ENCODE data around the gene SEZ6L2. TPM values are rescaled to one million over a fixed set of nuclear protein-coding genes. Genes with fewer than 3 reads are reported as not detected.
A peak's percentile ranks its signal among the peaks of the same experiment; 100 is the strongest.
"Not testable (repeated sequence)": the region's sequence is repeated elsewhere in the genome, so short reads cannot be mapped to it uniquely, and the experiment has no call there.

SEZ6L2 gene
- total RNA-seq, 1 donor from 2014 or later: 10.7 TPM

GRCh38 chr16:29913514-29913913 is 14.2 kb upstream of the SEZ6L2 start:
- Histone ChIP-seq H3K36me3 (peaks cover 39% of the 10 kb centered on the region), H3K4me3 (no peak overlapping the region), H3K4me1 (no peaks in the 10 kb centered on the region), H3K9me3 (no peaks in the 10 kb centered on the region), H3K27ac (no peak overlapping the region), H3K27me3 (ENCODE audit: low read depth) (no peaks in the 10 kb centered on the region)
- ATAC-seq: no peak
- TF ChIP-seq CTCF (IDR thresholded peaks at IDR 0.05): no peak
- DNase-seq: no peak
- intact Hi-C loops (cut with DNase I): no loop called here

DNA sequence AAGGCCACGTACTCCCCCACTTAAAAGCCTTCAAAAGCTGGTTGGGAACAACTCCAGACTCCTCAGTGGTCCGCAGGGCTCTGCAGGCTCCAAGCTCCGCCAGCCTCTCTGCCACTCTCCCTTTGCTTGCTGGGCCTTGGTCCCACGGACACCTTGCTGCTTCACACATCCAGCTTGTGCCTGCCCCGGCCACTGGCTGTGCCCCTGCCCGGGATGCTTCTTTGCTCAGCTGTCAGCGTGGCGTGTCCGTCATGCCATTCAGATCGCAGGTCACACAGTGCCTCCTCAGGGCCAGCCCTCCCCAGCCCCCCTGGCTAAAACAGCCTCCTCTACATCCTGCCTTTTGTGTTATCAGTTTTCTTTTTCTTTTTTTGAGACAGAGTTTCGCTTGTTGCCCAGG is 12.7 kb upstream of the SEZ6L2 start:
- H3K4me1 ChIP-seq: no peaks in the 10 kb centered on the region
- H3K4me3 ChIP-seq: no peak overlapping the region
- TF ChIP-seq CTCF (IDR thresholded peaks at IDR 0.05): no peak
- DNase-seq (no peak), ATAC-seq (no peak)
- no peak overlapping the region for H3K27ac ChIP-seq
- no peaks in the 10 kb centered on the region for H3K27me3 ChIP-seq (ENCODE audit: low read depth)
- H3K9me3 ChIP-seq: no peaks in the 10 kb centered on the region
- peaks cover 25% of the 10 kb centered on the region for H3K36me3 ChIP-seq
- intact Hi-C loops (cut with DNase I): no loop called here

- no peak for DNase-seq
- peaks cover 20% of the 10 kb centered on the region for H3K36me3 ChIP-seq
- no peak overlapping the region for H3K27ac ChIP-seq
- H3K4me1 ChIP-seq: no peaks in the 10 kb centered on the region
- intact Hi-C loops (cut with DNase I): no loop called here
- H3K27me3 ChIP-seq (ENCODE audit: low read depth): no peaks in the 10 kb centered on the region
- H3K4me3 ChIP-seq: no peak overlapping the region
- TF ChIP-seq CTCF (IDR thresholded peaks at IDR 0.05): no peak
- ATAC-seq: no peak
- no peaks in the 10 kb centered on the region for H3K9me3 ChIP-seq
Measured at GRCh38 chr16:29911676-29912010, 12.3 kb upstream of the SEZ6L2 start.

- H3K36me3 ChIP-seq: peaks cover 16% of the 10 kb centered on the region
- intact Hi-C loops (cut with DNase I): no loop called here
- H3K9me3 ChIP-seq: no peaks in the 10 kb centered on the region
- no peak overlapping the region for H3K4me3 ChIP-seq
- H3K27me3 ChIP-seq (ENCODE audit: low read depth): no peaks in the 10 kb centered on the region
- no peaks in the 10 kb centered on the region for H3K4me1 ChIP-seq
- DNase-seq (no peak), ATAC-seq (peak in 1 of 2 donors; percentile 23)
- no peak for TF ChIP-seq CTCF (IDR thresholded peaks at IDR 0.05)
- no peak overlapping the region for H3K27ac ChIP-seq
Measured at GRCh38 chr16:29910819-29911675, 11.7 kb upstream of the SEZ6L2 start.

- ATAC-seq; H3K4me1 ChIP-seq; H3K4me3 ChIP-seq; H3K36me3 ChIP-seq; H3K27ac ChIP-seq; DNase-seq; H3K27me3 ChIP-seq (ENCODE audit: low read depth); intact Hi-C loops (cut with DNase I); H3K9me3 ChIP-seq: not testable (repeated sequence)
Measured at GRCh38 chr16:29909851-29910250, 10.5 kb upstream of the SEZ6L2 start.

- no peaks in the 10 kb centered on the region for H3K4me1 ChIP-seq
- no peak overlapping the region for H3K27ac ChIP-seq
- intact Hi-C loops (cut with DNase I): no loop called here
- ATAC-seq: no peak
- no peak for DNase-seq
- TF ChIP-seq CTCF (IDR thresholded peaks at IDR 0.05): no peak
- no peak overlapping the region for H3K4me3 ChIP-seq
- H3K27me3 ChIP-seq (ENCODE audit: low read depth): no peaks in the 10 kb centered on the region
- peaks cover 5% of the 10 kb centered on the region for H3K36me3 ChIP-seq
- no peaks in the 10 kb centered on the region for H3K9me3 ChIP-seq
Measured at GRCh38 chr16:29909391-29909790, 10.0 kb upstream of the SEZ6L2 start.

Data from lower lobe of right lung (tissue), 2 donors.